ENCODE data around the gene DLL4.

DLL4 gene

DNA sequence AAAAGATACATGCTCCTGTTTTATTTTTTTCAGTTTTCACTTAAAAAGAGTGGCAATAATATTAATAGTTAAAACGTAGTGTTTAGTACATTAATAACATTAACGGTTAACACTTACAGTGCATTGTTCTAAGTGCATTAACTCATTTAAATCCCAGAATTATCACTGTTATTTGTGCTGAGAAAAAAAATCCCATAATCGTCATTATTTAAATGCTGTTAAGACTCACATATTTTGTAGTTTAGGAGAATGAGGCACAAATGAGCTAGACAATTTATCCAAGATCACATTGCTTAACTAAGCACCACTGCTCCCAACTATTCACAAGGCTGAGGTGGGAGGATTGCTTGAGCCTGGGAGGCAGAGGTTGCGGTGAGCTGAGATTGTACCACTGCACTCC lies 59.0 kb downstream of the DLL4 start:
- DNase-seq (ENCODE audit: low read depth in 2 of 2), result no peak
